GM12874 (cell line): Measurements from ENCODE around the gene S100A13.

ENCODE experiments used
- CTCF ChIP-seq: IDR thresholded peaks from 2 replicates; pipeline ENCODE4 v1.5.1; 2011; ENCODE audit warnings: low read depth, mild to moderate bottlenecking, control low read depth, low read length, moderate library complexity; ENCODE audit not compliant: insufficient read depth

The S100A13 gene

GRCh38 chr1:153662269-153662668 lies 35.0 kb upstream of the S100A13 start:
- no peak for TF ChIP-seq CTCF

GRCh38 chr1:153661111-153661708 lies 33.9 kb upstream of the S100A13 start:
- TF ChIP-seq CTCF, result no peak

- TF ChIP-seq CTCF, result no peak
These were observed 32.4 kb upstream of the S100A13 start for GRCh38 chr1:153659656-153660055.

DNA sequence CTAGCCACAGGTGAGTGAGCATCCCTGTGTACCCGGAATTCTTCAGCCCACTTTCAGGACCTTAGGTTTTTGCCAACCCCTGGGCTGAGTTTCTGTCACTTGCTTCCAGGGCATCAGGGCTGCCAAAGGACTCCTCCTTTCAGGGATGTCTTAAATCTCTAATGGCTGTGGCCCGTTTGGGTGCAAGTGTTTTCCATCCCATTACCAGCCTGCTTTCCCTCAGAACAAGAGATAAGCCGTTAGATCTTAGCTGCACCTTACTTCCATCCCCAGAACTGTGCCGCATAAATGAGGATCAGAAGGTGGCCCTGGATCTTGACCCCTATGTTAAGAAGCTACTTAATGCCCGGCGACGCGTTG lies 31.9 kb upstream of the S100A13 start:
- no peak for TF ChIP-seq CTCF

DNA sequence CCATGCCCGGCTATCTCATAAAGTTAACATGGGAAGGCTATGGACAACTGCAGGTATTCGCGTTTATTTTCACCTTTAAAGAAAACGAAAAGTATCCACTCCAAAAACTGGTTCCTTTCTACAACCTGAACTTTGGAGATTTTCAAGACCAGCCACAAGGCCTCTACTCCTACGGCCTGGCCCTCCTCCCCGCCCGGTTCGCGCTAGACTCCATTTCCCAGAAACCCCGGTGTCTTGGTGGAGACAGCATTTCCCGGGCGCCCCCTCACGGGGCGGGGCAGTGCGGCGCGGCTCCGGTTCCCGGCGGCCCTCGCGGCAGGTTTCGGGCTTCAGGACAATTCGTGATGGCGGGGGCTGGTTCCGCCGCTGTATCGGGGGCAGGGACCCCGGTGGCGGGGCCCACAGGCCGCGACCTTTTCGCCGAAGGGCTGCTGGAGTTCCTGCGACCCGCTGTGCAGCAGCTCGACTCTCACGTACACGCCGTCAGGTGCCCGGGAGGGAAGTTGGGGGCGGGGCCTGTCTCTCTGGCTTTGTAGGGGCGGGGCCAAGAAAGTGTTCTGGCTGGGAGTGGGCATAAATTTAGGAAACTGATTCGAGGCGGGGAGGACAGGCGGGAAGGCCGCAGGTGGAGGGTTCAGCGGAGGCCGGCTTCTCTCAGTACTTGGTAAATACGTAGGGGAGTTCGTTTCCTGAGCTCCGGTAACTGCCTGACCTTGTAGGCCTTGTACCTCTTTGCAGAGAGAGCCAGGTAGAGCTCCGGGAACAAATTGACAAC lies 31.3 kb upstream of the S100A13 start, which contains the start of gene SNAPIN:
SNAPIN (plus strand) TSS at position 304 of the 775 bp plus-strand sequence; CDS start at position 345, 41 bp downstream.
- TF ChIP-seq CTCF, result no peak

DNA sequence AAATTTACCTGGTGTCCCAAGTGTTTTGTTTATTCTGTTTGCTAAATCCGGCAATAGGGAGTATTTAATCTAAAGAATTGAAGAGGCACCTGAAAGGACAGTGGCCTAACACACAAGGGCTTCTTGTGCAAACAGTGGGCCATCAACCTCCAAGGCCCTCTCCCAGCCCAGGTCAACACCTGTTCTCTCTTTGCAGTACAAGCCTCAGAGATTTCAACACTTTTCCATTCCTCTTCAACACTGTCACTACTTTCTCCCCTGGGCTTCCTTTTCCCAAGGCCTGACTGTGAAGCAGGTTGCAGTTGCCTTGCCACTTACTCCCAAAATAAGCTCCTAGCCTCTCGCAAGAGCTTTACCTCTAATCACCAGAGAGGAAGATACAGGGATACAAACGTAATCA lies 28.0 kb upstream of the S100A13 start:
- no peak for TF ChIP-seq CTCF

- no peak for TF ChIP-seq CTCF
These were observed 25.6 kb upstream of the S100A13 start for GRCh38 chr1:153652805-153653500.
